ENCODE measurements around the gene NDE1. TPM values are rescaled to one million over a fixed set of nuclear protein-coding genes. Genes with fewer than 3 reads are reported as not detected.

The NDE1 gene
- total and polyA plus RNA-seq, 2 donors (not counting 3 experiments of a cell fraction or from before 2014, with no cell fraction given), result 28.0 to 90.2 TPM

DNA sequence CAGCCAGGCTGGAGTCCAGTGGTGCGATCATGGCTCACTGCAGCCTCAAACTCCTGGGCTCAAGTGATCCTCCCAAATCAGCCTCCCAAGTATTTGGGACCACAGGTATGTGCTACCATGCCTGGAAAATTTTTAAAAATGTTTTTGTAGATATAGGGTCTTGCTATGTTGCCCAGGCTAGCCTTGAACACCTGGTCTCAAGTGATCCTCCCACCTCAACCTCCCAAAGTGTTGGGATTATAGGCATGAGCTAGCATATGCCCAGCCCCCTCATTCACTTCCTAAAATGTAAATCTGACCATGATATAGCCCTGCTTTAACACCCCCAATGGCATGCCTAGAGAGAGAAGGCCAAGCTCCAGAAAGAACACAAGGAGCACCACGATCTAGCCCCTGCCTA, 98.6 kb downstream of the NDE1 start:
- Histone ChIP-seq H2AFZ (ENCODE audit: low read depth, low read length) (no peak overlapping the region), H3K9me1 (replicated peaks; ENCODE audit: control insufficient read depth, extremely low read depth, insufficient read depth, low read length) (no peaks in the 10 kb centered on the region), H3K4me1 (ENCODE audit: control insufficient read depth, extremely low read depth, insufficient read depth, low read length) (no peaks in the 10 kb centered on the region), H3K36me3 (ENCODE audit: control insufficient read depth in 2 of 2, extremely low read depth in 1 of 2, insufficient read depth in 2 of 2, low read length in 2 of 2) (no peaks in the 10 kb centered on the region), H3K79me2 (ENCODE audit: control insufficient read depth, insufficient read depth, low read length) (no peaks in the 10 kb centered on the region), H4K20me1 (replicated peaks; ENCODE audit: control insufficient read depth, extremely low read depth, insufficient read depth, low read length) (no peaks in the 10 kb centered on the region), H3K27me3 (ENCODE audit: control insufficient read depth in 2 of 2, insufficient read depth in 2 of 2, low read length in 2 of 2) (no peaks in the 10 kb centered on the region), H3K27ac (ENCODE audit: insufficient read depth, low read depth, low read length) (no peak overlapping the region), H3K4me3 (replicated peaks in 1 of 3; ENCODE audit: insufficient read depth in 1 of 3, low read depth in 1 of 3, low read length in 3 of 3) (no peak overlapping the region), H3K4me2 (ENCODE audit: insufficient read depth, low read length) (no peak overlapping the region), H3K9ac (replicated peaks; ENCODE audit: extremely low read depth, insufficient read depth, low read length) (no peak overlapping the region), H3K9me3 (replicated peaks; ENCODE audit: control insufficient read depth, insufficient read depth, low read length) (no peaks in the 10 kb centered on the region)
- dilution Hi-C loops (cut with MboI; ENCODE audit: extremely low pct_ligation_motif_present, low sequenced_read_pairs), result no loop called here
- POLR2A ChIA-PET, result no interaction called here
- TF ChIP-seq CTCF (IDR thresholded peaks at IDR 0.05; ENCODE audit: extremely low read depth in 1 of 2, insufficient read depth in 1 of 2, low read depth in 1 of 2, low read length in 2 of 2), result no peak
- TF ChIP-seq POLR2AphosphoS5 (IDR thresholded peaks at IDR 0.05; ENCODE audit: insufficient read depth, low read depth, low read length), result no peak
- no peak for TF ChIP-seq GATA2 (IDR thresholded peaks at IDR 0.05; ENCODE audit: insufficient read depth, insufficient read length, low read depth, low read length)
- no peak for TF ChIP-seq EZH2 (IDR thresholded peaks at IDR 0.05; ENCODE audit: borderline replicate concordance, low read depth, low read length, severe bottlenecking)
- TF ChIP-seq MYC (IDR thresholded peaks at IDR 0.05; ENCODE audit: low read depth, low read length), result no peak
- intact Hi-C loops (cut with micrococcal nuclease), result no loop called here
- CTCF ChIA-PET, result no interaction called here
- no peak for FAIRE-seq
- no peak for DNase-seq (ENCODE audit: low read depth, low spot score)
- no TSS peak for BruUV-seq (replicated peaks)

GRCh38 chr16:15749371-15749770, 99.3 kb downstream of the NDE1 start:
- no peak overlapping the region for H3K4me2 ChIP-seq (ENCODE audit: insufficient read depth, low read length)
- ChIA-PET POLR2A (no interaction called here), CTCF (interaction anchor here (1.4 kb wide), 1 partner anchor 8 kb away, joined by 4 read pairs; no protein-coding TSS in a partner anchor)
- intact Hi-C loops (cut with micrococcal nuclease), result no loop called here
- DNase-seq (ENCODE audit: low read depth, low spot score) (no peak), FAIRE-seq (no peak)
- no peak overlapping the region for H3K9ac ChIP-seq (replicated peaks; ENCODE audit: extremely low read depth, insufficient read depth, low read length)
- H3K27me3 ChIP-seq (ENCODE audit: control insufficient read depth in 2 of 2, insufficient read depth in 2 of 2, low read length in 2 of 2), result no peaks in the 10 kb centered on the region
- H3K4me1 ChIP-seq (ENCODE audit: control insufficient read depth, extremely low read depth, insufficient read depth, low read length), result no peaks in the 10 kb centered on the region
- BruUV-seq (replicated peaks), result no TSS peak
- H3K9me1 ChIP-seq (replicated peaks; ENCODE audit: control insufficient read depth, extremely low read depth, insufficient read depth, low read length), result no peaks in the 10 kb centered on the region
- H3K4me3 ChIP-seq (replicated peaks in 1 of 3; ENCODE audit: insufficient read depth in 1 of 3, low read depth in 1 of 3, low read length in 3 of 3), result no peak overlapping the region
- no peak overlapping the region for H3K27ac ChIP-seq (ENCODE audit: insufficient read depth, low read depth, low read length)
- dilution Hi-C loops (cut with MboI; ENCODE audit: extremely low pct_ligation_motif_present, low sequenced_read_pairs), result no loop called here
- no peaks in the 10 kb centered on the region for H3K36me3 ChIP-seq (ENCODE audit: control insufficient read depth in 2 of 2, extremely low read depth in 1 of 2, insufficient read depth in 2 of 2, low read length in 2 of 2)
- H2AFZ ChIP-seq (ENCODE audit: low read depth, low read length), result no peak overlapping the region
- H3K79me2 ChIP-seq (ENCODE audit: control insufficient read depth, insufficient read depth, low read length), result no peaks in the 10 kb centered on the region
- TF ChIP-seq CTCF (IDR thresholded peaks at IDR 0.05; ENCODE audit: extremely low read depth in 1 of 2, insufficient read depth in 1 of 2, low read depth in 1 of 2, low read length in 2 of 2) (no peak), GATA2 (IDR thresholded peaks at IDR 0.05; ENCODE audit: insufficient read depth, insufficient read length, low read depth, low read length) (no peak), POLR2AphosphoS5 (IDR thresholded peaks at IDR 0.05; ENCODE audit: insufficient read depth, low read depth, low read length) (no peak), POLR2A (IDR thresholded peaks at IDR 0.05; ENCODE audit: low read depth, low read length) (no peak), FOS (IDR thresholded peaks at IDR 0.05; ENCODE audit: borderline replicate concordance, insufficient read depth, low read length) (no peak), EZH2 (IDR thresholded peaks at IDR 0.05; ENCODE audit: borderline replicate concordance, low read depth, low read length, severe bottlenecking) (no peak), JUN (IDR thresholded peaks at IDR 0.05; ENCODE audit: borderline replicate concordance, insufficient read depth, insufficient read length, low read depth) (no peak), MYC (IDR thresholded peaks at IDR 0.05; ENCODE audit: low read depth, low read length) (no peak)
- TF ChIP-seq, protein P1, sequence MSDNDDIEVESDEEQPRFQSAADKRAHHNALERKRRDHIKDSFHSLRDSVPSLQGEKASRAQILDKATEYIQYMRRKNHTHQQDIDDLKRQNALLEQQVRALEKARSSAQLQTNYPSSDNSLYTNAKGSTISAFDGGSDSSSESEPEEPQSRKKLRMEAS (IDR thresholded peaks at IDR 0.05; ENCODE audit: insufficient read depth, insufficient read length), result no peak
- no peaks in the 10 kb centered on the region for H3K9me3 ChIP-seq (replicated peaks; ENCODE audit: control insufficient read depth, insufficient read depth, low read length)
- H4K20me1 ChIP-seq (replicated peaks; ENCODE audit: control insufficient read depth, extremely low read depth, insufficient read depth, low read length), result no peaks in the 10 kb centered on the region

Data from endothelial cell of umbilical vein (primary cell).